ENCODE data around the gene PDSS2.
"Not testable (repeated sequence)": the region's sequence is repeated elsewhere in the genome, so short reads cannot be mapped to it uniquely, and the experiment has no call there.

The PDSS2 gene

GRCh38 chr6:107161521-107161920, 297.8 kb downstream of the PDSS2 start:
- no peak for DNase-seq (ENCODE audit: low read depth)

- DNase-seq (ENCODE audit: low read depth): no peak
These were observed 302.7 kb downstream of the PDSS2 start for GRCh38 chr6:107156617-107157016.

GRCh38 chr6:107154801-107155160, 304.6 kb downstream of the PDSS2 start:
- DNase-seq (ENCODE audit: low read depth): no peak

- no peak for DNase-seq (ENCODE audit: low read depth)
These were observed 305.1 kb downstream of the PDSS2 start for GRCh38 chr6:107154131-107154800.

- DNase-seq (ENCODE audit: low read depth): no peak
These were observed 306.5 kb downstream of the PDSS2 start for GRCh38 chr6:107152638-107153430.

GRCh38 chr6:107144666-107145065, 314.7 kb downstream of the PDSS2 start:
- no peak for DNase-seq (ENCODE audit: low read depth)

- DNase-seq (ENCODE audit: low read depth): no peak
These were observed 315.4 kb downstream of the PDSS2 start for GRCh38 chr6:107144014-107144413.

GRCh38 chr6:107140581-107140980, 318.8 kb downstream of the PDSS2 start:
- DNase-seq (ENCODE audit: low read depth): no peak

- DNase-seq (ENCODE audit: low read depth): not testable (repeated sequence)
These were observed 323.0 kb downstream of the PDSS2 start for GRCh38 chr6:107136324-107136723.

- not testable (repeated sequence) for DNase-seq (ENCODE audit: low read depth)
These were observed 324.2 kb downstream of the PDSS2 start for GRCh38 chr6:107135048-107135680.

GRCh38 chr6:107132330-107132954, 326.9 kb downstream of the PDSS2 start:
- DNase-seq (ENCODE audit: low read depth): no peak

- no peak for DNase-seq (ENCODE audit: low read depth)
These were observed 329.9 kb downstream of the PDSS2 start for GRCh38 chr6:107129370-107129925.

- DNase-seq (ENCODE audit: low read depth): no peak
These were observed 330.8 kb downstream of the PDSS2 start for GRCh38 chr6:107128577-107128976.

GRCh38 chr6:107128175-107128574, 331.2 kb downstream of the PDSS2 start:
- DNase-seq (ENCODE audit: low read depth): no peak

- DNase-seq (ENCODE audit: low read depth): no peak
These were observed 333.6 kb downstream of the PDSS2 start for GRCh38 chr6:107125771-107126170.

GRCh38 chr6:107124934-107125348, 334.4 kb downstream of the PDSS2 start:
- DNase-seq (ENCODE audit: low read depth): no peak

GRCh38 chr6:107123501-107123900, 335.9 kb downstream of the PDSS2 start:
- DNase-seq (ENCODE audit: low read depth): no peak

GRCh38 chr6:107122748-107123147, 336.6 kb downstream of the PDSS2 start:
- DNase-seq (ENCODE audit: low read depth): no peak

- DNase-seq (ENCODE audit: low read depth): no peak
These were observed 337.3 kb downstream of the PDSS2 start for GRCh38 chr6:107121964-107122495.

- DNase-seq (ENCODE audit: low read depth): no peak
These were observed 338.1 kb downstream of the PDSS2 start for GRCh38 chr6:107121266-107121665.

GRCh38 chr6:107120404-107120803, 339.0 kb downstream of the PDSS2 start:
- no peak for DNase-seq (ENCODE audit: low read depth)

- DNase-seq (ENCODE audit: low read depth): no peak
These were observed 340.4 kb downstream of the PDSS2 start for GRCh38 chr6:107118976-107119375.

Measured in stimulated activated CD8-positive, alpha-beta memory T cell treated with anti-CD3 and anti-CD28 coated beads, Interleukin-12 subunit alpha, Interleukin-12 subunit beta, amount 100 ng/mL, for 1 hour (primary cell).